ENCODE measurements around the gene SPTBN1.

The SPTBN1 gene

GRCh38 chr2:54640834-54641540 lies 184.9 kb downstream of the SPTBN1 start:
- no peak overlapping the region for H3K27ac ChIP-seq (ENCODE audit: insufficient read depth, low read length, poor library complexity, severe bottlenecking)

GRCh38 chr2:54641988-54642387 lies 185.9 kb downstream of the SPTBN1 start:
- no peaks in the 10 kb centered on the region for H3K27me3 ChIP-seq (replicated peaks; ENCODE audit: control insufficient read depth, insufficient read depth, low read length, poor library complexity, severe bottlenecking)
- peaks cover 74% of the 10 kb centered on the region for H3K36me3 ChIP-seq (ENCODE audit: control insufficient read depth, insufficient read depth, low read length)
- H3K4me3 ChIP-seq (ENCODE audit: insufficient read depth, low read depth, low read length, poor library complexity, severe bottlenecking) = no peak overlapping the region
- H3K4me1 ChIP-seq (ENCODE audit: control insufficient read depth, insufficient read depth, low read length, poor library complexity, severe bottlenecking) = no peaks in the 10 kb centered on the region
- no peak overlapping the region for H3K27ac ChIP-seq (ENCODE audit: insufficient read depth, low read length, poor library complexity, severe bottlenecking)
- no peaks in the 10 kb centered on the region for H3K9me3 ChIP-seq (ENCODE audit: control insufficient read depth, low read length)
- no peak for DNase-seq

More at GRCh38 chr2:54640834-54641540, 184.9 kb downstream of the SPTBN1 start:
- Histone ChIP-seq H3K27me3 (replicated peaks; ENCODE audit: control insufficient read depth, insufficient read depth, low read length, poor library complexity, severe bottlenecking) (no peaks in the 10 kb centered on the region), H3K9me3 (ENCODE audit: control insufficient read depth, low read length) (no peaks in the 10 kb centered on the region), H3K36me3 (ENCODE audit: control insufficient read depth, insufficient read depth, low read length) (peaks cover 70% of the 10 kb centered on the region), H3K4me1 (ENCODE audit: control insufficient read depth, insufficient read depth, low read length, poor library complexity, severe bottlenecking) (no peaks in the 10 kb centered on the region), H3K4me3 (ENCODE audit: insufficient read depth, low read depth, low read length, poor library complexity, severe bottlenecking) (no peak overlapping the region)
- DNase-seq = no peak

GRCh38 chr2:54642677-54643430 lies 186.7 kb downstream of the SPTBN1 start:
- peaks cover 75% of the 10 kb centered on the region for H3K36me3 ChIP-seq (ENCODE audit: control insufficient read depth, insufficient read depth, low read length)
- H3K27ac ChIP-seq (ENCODE audit: insufficient read depth, low read length, poor library complexity, severe bottlenecking) = no peak overlapping the region
- no peaks in the 10 kb centered on the region for H3K9me3 ChIP-seq (ENCODE audit: control insufficient read depth, low read length)
- no peak overlapping the region for H3K4me3 ChIP-seq (ENCODE audit: insufficient read depth, low read depth, low read length, poor library complexity, severe bottlenecking)
- no peaks in the 10 kb centered on the region for H3K4me1 ChIP-seq (ENCODE audit: control insufficient read depth, insufficient read depth, low read length, poor library complexity, severe bottlenecking)
- no peaks in the 10 kb centered on the region for H3K27me3 ChIP-seq (replicated peaks; ENCODE audit: control insufficient read depth, insufficient read depth, low read length, poor library complexity, severe bottlenecking)
- DNase-seq = no peak

DNA sequence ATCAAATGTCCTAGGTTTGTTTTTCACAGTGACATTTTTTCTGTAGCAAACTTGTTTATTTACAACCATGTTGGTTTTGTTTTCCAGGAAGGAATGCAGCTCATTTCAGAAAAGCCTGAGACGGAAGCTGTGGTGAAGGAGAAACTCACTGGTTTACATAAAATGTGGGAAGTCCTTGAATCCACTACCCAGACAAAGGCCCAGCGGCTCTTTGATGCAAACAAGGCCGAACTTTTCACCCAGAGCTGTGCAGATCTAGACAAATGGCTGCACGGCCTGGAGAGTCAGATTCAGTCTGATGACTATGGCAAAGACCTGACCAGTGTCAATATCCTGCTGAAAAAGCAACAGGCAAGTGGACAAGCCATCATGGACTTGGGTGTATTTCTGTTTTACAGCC lies 188.1 kb downstream of the SPTBN1 start:
- Histone ChIP-seq H3K9me3 (ENCODE audit: control insufficient read depth, low read length) (no peaks in the 10 kb centered on the region), H3K27ac (ENCODE audit: insufficient read depth, low read length, poor library complexity, severe bottlenecking) (no peak overlapping the region), H3K4me3 (ENCODE audit: insufficient read depth, low read depth, low read length, poor library complexity, severe bottlenecking) (no peak overlapping the region), H3K27me3 (replicated peaks; ENCODE audit: control insufficient read depth, insufficient read depth, low read length, poor library complexity, severe bottlenecking) (no peaks in the 10 kb centered on the region), H3K4me1 (ENCODE audit: control insufficient read depth, insufficient read depth, low read length, poor library complexity, severe bottlenecking) (no peaks in the 10 kb centered on the region), H3K36me3 (ENCODE audit: control insufficient read depth, insufficient read depth, low read length) (peaks cover 76% of the 10 kb centered on the region)
- no peak for DNase-seq

- Histone ChIP-seq H3K36me3 (ENCODE audit: control insufficient read depth, insufficient read depth, low read length) (peaks cover 85% of the 10 kb centered on the region), H3K4me1 (ENCODE audit: control insufficient read depth, insufficient read depth, low read length, poor library complexity, severe bottlenecking) (no peaks in the 10 kb centered on the region), H3K9me3 (ENCODE audit: control insufficient read depth, low read length) (no peaks in the 10 kb centered on the region), H3K27me3 (replicated peaks; ENCODE audit: control insufficient read depth, insufficient read depth, low read length, poor library complexity, severe bottlenecking) (no peaks in the 10 kb centered on the region), H3K4me3 (ENCODE audit: insufficient read depth, low read depth, low read length, poor library complexity, severe bottlenecking) (no peak overlapping the region), H3K27ac (ENCODE audit: insufficient read depth, low read length, poor library complexity, severe bottlenecking) (no peak overlapping the region)
- no peak for DNase-seq
Observed at GRCh38 chr2:54646170-54646927, 190.2 kb downstream of the SPTBN1 start.

- Histone ChIP-seq H3K4me3 (ENCODE audit: insufficient read depth, low read depth, low read length, poor library complexity, severe bottlenecking) (no peak overlapping the region), H3K27me3 (replicated peaks; ENCODE audit: control insufficient read depth, insufficient read depth, low read length, poor library complexity, severe bottlenecking) (no peaks in the 10 kb centered on the region), H3K36me3 (ENCODE audit: control insufficient read depth, insufficient read depth, low read length) (peaks cover 96% of the 10 kb centered on the region), H3K27ac (ENCODE audit: insufficient read depth, low read length, poor library complexity, severe bottlenecking) (no peak overlapping the region), H3K4me1 (ENCODE audit: control insufficient read depth, insufficient read depth, low read length, poor library complexity, severe bottlenecking) (no peaks in the 10 kb centered on the region), H3K9me3 (ENCODE audit: control insufficient read depth, low read length) (no peaks in the 10 kb centered on the region)
- no peak for DNase-seq
Observed at GRCh38 chr2:54648256-54648655, 192.1 kb downstream of the SPTBN1 start.

- Histone ChIP-seq H3K9me3 (ENCODE audit: control insufficient read depth, low read length) (no peaks in the 10 kb centered on the region), H3K27ac (ENCODE audit: insufficient read depth, low read length, poor library complexity, severe bottlenecking) (no peak overlapping the region), H3K36me3 (ENCODE audit: control insufficient read depth, insufficient read depth, low read length) (peaks cover 99% of the 10 kb centered on the region), H3K27me3 (replicated peaks; ENCODE audit: control insufficient read depth, insufficient read depth, low read length, poor library complexity, severe bottlenecking) (no peaks in the 10 kb centered on the region), H3K4me1 (ENCODE audit: control insufficient read depth, insufficient read depth, low read length, poor library complexity, severe bottlenecking) (no peaks in the 10 kb centered on the region), H3K4me3 (ENCODE audit: insufficient read depth, low read depth, low read length, poor library complexity, severe bottlenecking) (no peak overlapping the region)
- no peak for DNase-seq
Observed at GRCh38 chr2:54649191-54649590, 193.1 kb downstream of the SPTBN1 start.

DNA sequence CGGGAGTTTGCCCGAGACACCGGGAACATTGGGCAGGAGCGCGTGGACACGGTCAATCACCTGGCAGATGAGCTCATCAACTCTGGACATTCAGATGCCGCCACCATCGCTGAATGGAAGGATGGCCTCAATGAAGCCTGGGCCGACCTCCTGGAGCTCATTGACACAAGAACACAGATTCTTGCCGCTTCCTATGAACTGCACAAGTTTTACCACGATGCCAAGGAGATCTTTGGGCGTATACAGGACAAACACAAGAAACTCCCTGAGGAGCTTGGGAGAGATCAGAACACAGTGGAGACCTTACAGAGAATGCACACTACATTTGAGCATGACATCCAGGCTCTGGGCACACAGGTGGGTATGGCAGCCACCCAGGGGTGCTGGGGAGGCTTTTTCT lies 193.5 kb downstream of the SPTBN1 start:
- Histone ChIP-seq H3K27ac (ENCODE audit: insufficient read depth, low read length, poor library complexity, severe bottlenecking) (no peak overlapping the region), H3K36me3 (ENCODE audit: control insufficient read depth, insufficient read depth, low read length) (peaks cover 99% of the 10 kb centered on the region), H3K4me3 (ENCODE audit: insufficient read depth, low read depth, low read length, poor library complexity, severe bottlenecking) (no peak overlapping the region), H3K27me3 (replicated peaks; ENCODE audit: control insufficient read depth, insufficient read depth, low read length, poor library complexity, severe bottlenecking) (no peaks in the 10 kb centered on the region), H3K9me3 (ENCODE audit: control insufficient read depth, low read length) (no peaks in the 10 kb centered on the region), H3K4me1 (ENCODE audit: control insufficient read depth, insufficient read depth, low read length, poor library complexity, severe bottlenecking) (no peaks in the 10 kb centered on the region)
- no peak for DNase-seq

DNA sequence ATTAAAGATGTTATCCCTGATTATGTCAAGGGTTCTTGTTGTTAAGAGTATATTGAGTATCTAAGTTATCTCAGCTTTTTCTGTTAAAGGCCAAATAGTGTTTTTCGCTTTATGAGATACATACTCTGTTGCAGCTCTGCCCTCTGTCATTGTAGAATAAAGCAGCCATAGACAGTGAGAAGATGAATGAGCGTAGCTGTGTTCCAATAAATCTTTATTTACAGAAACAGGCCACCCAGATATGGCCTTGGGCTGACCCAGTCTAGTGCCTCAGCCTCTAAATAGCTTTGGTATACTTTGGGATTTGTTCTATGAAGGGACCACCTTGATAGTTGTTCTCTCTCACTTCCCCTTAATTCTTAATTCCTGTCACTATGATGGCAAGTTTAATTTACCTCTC lies 194.5 kb downstream of the SPTBN1 start:
- Histone ChIP-seq H3K9me3 (ENCODE audit: control insufficient read depth, low read length) (no peaks in the 10 kb centered on the region), H3K4me1 (ENCODE audit: control insufficient read depth, insufficient read depth, low read length, poor library complexity, severe bottlenecking) (no peaks in the 10 kb centered on the region), H3K27ac (ENCODE audit: insufficient read depth, low read length, poor library complexity, severe bottlenecking) (no peak overlapping the region), H3K36me3 (ENCODE audit: control insufficient read depth, insufficient read depth, low read length) (peaks cover 99% of the 10 kb centered on the region), H3K27me3 (replicated peaks; ENCODE audit: control insufficient read depth, insufficient read depth, low read length, poor library complexity, severe bottlenecking) (no peaks in the 10 kb centered on the region), H3K4me3 (ENCODE audit: insufficient read depth, low read depth, low read length, poor library complexity, severe bottlenecking) (no peak overlapping the region)
- no peak for DNase-seq

DNA sequence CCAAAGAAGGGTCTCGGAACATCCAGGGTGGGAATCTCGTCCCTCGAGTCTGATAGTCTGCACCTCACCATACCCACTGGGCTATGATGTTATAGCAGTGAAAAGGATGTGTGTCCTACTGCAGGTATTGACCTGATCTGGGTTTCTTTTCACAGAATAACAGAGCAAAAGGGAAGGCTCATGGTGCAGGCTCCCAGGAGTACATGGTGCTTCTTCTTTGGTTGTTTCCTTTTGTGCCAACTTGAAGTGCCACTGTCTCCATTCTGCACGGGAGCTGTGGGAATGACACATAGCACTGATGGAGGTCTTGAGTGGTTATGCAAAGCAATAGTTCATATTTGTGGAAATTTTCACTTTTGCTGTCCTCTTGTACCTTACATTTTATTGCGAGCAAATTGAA lies 195.2 kb downstream of the SPTBN1 start:
- no peaks in the 10 kb centered on the region for H3K4me1 ChIP-seq (ENCODE audit: control insufficient read depth, insufficient read depth, low read length, poor library complexity, severe bottlenecking)
- H3K36me3 ChIP-seq (ENCODE audit: control insufficient read depth, insufficient read depth, low read length) = peaks cover 98% of the 10 kb centered on the region

More for the DNA sequence above, 195.2 kb downstream of the SPTBN1 start:
- Histone ChIP-seq H3K9me3 (ENCODE audit: control insufficient read depth, low read length) (no peaks in the 10 kb centered on the region), H3K27me3 (replicated peaks; ENCODE audit: control insufficient read depth, insufficient read depth, low read length, poor library complexity, severe bottlenecking) (no peaks in the 10 kb centered on the region), H3K27ac (ENCODE audit: insufficient read depth, low read length, poor library complexity, severe bottlenecking) (no peak overlapping the region), H3K4me3 (ENCODE audit: insufficient read depth, low read depth, low read length, poor library complexity, severe bottlenecking) (no peak overlapping the region)
- no peak for DNase-seq

Data from effector memory CD4-positive, alpha-beta T cell (primary cell).